ENCODE measurements around the gene AURKAIP1. TPM values are rescaled to one million over a fixed set of nuclear protein-coding genes. Genes with fewer than 3 reads are reported as not detected.

Gene AURKAIP1
- total and polyA plus RNA-seq, 2 donors from 2014 or later: 111 to 359 TPM

GRCh38 chr1:1373815-1374588, 1.0 kb downstream of the AURKAIP1 start:
- intact Hi-C loops (cut with DNase I): no loop called here
- peaks cover 0 to 19% (median 0%) of the 10 kb centered on the region in 3 donors for H3K4me1 ChIP-seq (ENCODE audit: control insufficient read depth in 2 of 3, insufficient read depth in 2 of 3, low read depth in 1 of 3, low read length in 3 of 3)
- DNase-seq: peak in 2 of 5 donors; percentile 58 to 85
- H3K36me3 ChIP-seq (ENCODE audit: control insufficient read depth in 2 of 3, insufficient read depth in 3 of 3, low read length in 3 of 3): no peaks in the 10 kb centered on the region
- H3K27ac ChIP-seq (ENCODE audit: low read depth in 2 of 2, low read length in 2 of 2): peak overlapping the region in 1 of 2 donors; percentile 90
- TF ChIP-seq CTCF (IDR thresholded peaks at IDR 0.05; ENCODE audit: borderline replicate concordance, extremely low read depth, insufficient read depth): no peak
- H3K4me3 ChIP-seq (ENCODE audit: low read length in 3 of 3): peak overlapping the region; percentile 71 to 80 (median 77)
- FAIRE-seq: no peak
- H3K9me3 ChIP-seq (ENCODE audit: control insufficient read depth in 2 of 3, insufficient read depth in 1 of 3, low read length in 3 of 3): no peaks in the 10 kb centered on the region
- peak overlapping the region in 2 of 3 donors; percentile 39 to 84 for H3K9ac ChIP-seq (ENCODE audit: low read length in 3 of 3)
- no peaks in the 10 kb centered on the region for H3K27me3 ChIP-seq (ENCODE audit: control insufficient read depth, insufficient read depth, low read length)

DNA sequence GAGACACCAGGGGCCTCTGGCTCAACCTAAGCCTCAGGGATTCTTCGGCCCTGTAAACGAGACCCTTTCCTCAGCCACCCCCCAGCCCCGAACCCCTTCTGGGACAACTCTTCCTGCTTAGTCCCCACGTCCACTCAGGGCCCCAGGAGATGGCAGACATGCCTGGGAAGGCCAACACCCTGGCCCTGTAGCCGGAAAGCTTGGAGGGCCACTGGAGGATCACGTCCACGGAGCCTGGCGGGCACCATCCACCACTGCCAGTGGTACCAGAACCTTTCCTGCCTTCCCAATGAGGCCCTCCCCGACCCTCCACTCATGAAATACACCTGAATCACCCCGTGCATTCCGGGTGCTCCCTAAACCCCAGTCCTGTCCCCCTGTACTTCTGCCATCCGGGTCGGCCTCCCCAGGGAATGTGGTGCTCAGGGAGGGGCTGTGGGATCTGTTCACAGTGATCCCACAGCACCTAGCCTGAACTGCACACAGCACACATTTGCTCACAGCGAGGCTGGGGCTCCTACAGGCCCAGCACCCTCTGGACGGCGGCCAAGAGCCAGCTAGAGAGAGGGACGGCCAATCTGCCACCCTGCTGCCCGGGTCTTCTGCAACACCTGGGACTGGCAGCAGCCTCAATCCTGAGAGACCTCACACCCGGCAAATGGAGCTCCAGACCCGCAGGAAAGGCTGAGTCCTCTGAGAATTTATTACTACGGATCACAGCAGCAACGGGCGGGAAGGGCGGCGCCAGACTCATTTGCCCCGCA, 1.8 kb downstream of the AURKAIP1 start:
- FAIRE-seq: no peak
- TF ChIP-seq CTCF (IDR thresholded peaks at IDR 0.05; ENCODE audit: borderline replicate concordance, extremely low read depth, insufficient read depth): no peak

DNA sequence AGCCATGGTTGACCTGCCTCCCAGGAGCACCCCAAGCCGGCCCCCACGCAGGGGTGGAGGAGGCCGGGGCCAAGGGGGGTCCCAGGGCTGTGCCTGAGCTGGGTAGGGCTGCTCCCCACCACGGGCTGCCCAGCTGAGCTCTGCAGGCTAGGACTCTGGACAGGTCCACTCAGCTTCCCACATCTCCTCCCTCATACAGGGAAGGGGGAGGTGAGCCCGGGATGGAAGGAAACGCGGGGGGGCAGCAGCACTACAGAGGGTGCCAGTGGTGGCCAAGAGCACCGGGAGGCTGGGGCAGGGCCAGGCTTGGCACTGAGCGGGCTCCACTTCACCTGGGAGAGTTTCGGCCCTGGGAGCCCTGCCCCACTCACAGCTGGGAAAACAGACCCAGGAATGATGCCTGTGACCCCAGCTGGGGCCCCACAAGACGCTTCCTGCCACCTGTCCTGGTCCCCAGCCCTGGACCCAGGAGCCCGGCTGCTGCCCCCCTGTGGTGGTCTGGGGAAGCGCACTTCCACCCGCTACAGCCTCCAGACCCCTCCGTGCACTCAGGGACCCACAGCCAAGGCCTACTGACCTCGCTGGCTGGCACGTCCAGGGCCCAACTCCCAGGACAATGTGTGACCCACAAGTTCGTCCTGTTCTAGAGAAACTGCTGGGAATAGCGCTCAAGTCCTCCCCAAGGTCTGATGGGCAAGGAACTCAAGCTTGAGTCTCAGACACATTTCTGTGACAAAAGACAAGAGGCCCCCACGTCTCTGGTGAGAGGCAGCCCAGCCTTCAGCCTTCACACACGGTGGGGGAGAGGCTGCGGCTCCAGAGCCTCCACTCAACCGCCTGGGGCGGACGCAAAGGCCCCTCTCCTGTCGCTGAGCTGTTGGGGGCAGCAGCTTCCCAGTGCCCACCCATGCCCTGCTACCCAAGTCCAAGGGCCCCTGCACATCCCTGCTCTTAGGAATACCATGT, 3.0 kb downstream of the AURKAIP1 start:
- no peak overlapping the region for H3K4me3 ChIP-seq (ENCODE audit: low read length in 3 of 3)
- no peak for FAIRE-seq
- H3K27me3 ChIP-seq (ENCODE audit: control insufficient read depth, insufficient read depth, low read length): no peaks in the 10 kb centered on the region

More for the DNA sequence above, 1.8 kb downstream of the AURKAIP1 start:
- H3K27ac ChIP-seq (ENCODE audit: low read depth in 2 of 2, low read length in 2 of 2): no peak overlapping the region
- no peak overlapping the region for H3K4me3 ChIP-seq (ENCODE audit: low read length in 3 of 3)
- DNase-seq: peak in 2 of 5 donors; percentile 52 to 65
- no peaks in the 10 kb centered on the region for H3K36me3 ChIP-seq (ENCODE audit: control insufficient read depth in 2 of 3, insufficient read depth in 3 of 3, low read length in 3 of 3)
- no peak overlapping the region for H3K9ac ChIP-seq (ENCODE audit: low read length in 3 of 3)
- intact Hi-C loops (cut with DNase I): no loop called here
- H3K4me1 ChIP-seq (ENCODE audit: control insufficient read depth in 2 of 3, insufficient read depth in 2 of 3, low read depth in 1 of 3, low read length in 3 of 3): peaks cover 0 to 19% (median 0%) of the 10 kb centered on the region in 3 donors
- H3K9me3 ChIP-seq (ENCODE audit: control insufficient read depth in 2 of 3, insufficient read depth in 1 of 3, low read length in 3 of 3): no peaks in the 10 kb centered on the region
- H3K27me3 ChIP-seq (ENCODE audit: control insufficient read depth, insufficient read depth, low read length): no peaks in the 10 kb centered on the region

More for the DNA sequence above, 3.0 kb downstream of the AURKAIP1 start:
- intact Hi-C loops (cut with DNase I): no loop called here
- H3K4me1 ChIP-seq (ENCODE audit: control insufficient read depth in 2 of 3, insufficient read depth in 2 of 3, low read depth in 1 of 3, low read length in 3 of 3): peaks cover 0 to 19% (median 0%) of the 10 kb centered on the region in 3 donors
- no peaks in the 10 kb centered on the region for H3K9me3 ChIP-seq (ENCODE audit: control insufficient read depth in 2 of 3, insufficient read depth in 1 of 3, low read length in 3 of 3)
- DNase-seq: peak; percentile 66 to 87 (median 78)
- no peak overlapping the region for H3K9ac ChIP-seq (ENCODE audit: low read length in 3 of 3)
- H3K36me3 ChIP-seq (ENCODE audit: control insufficient read depth in 2 of 3, insufficient read depth in 3 of 3, low read length in 3 of 3): no peaks in the 10 kb centered on the region
- TF ChIP-seq CTCF (IDR thresholded peaks at IDR 0.05; ENCODE audit: borderline replicate concordance, extremely low read depth, insufficient read depth): peak; percentile 74
- H3K27ac ChIP-seq (ENCODE audit: low read depth in 2 of 2, low read length in 2 of 2): no peak overlapping the region

All from kidney (tissue), 14 donors.